ENCODE data around the gene TNS4. TPM values are rescaled to one million over a fixed set of nuclear protein-coding genes. Genes with fewer than 3 reads are reported as not detected.

TNS4 gene
- total and polyA plus RNA-seq, 9 of the 15 experiments (the other 6 are each of a cell fraction or from before 2014, with no cell fraction given): 0.04 to 0.73 (median 0.24) TPM; not detected in 1

- TF ChIP-seq, protein P1, sequence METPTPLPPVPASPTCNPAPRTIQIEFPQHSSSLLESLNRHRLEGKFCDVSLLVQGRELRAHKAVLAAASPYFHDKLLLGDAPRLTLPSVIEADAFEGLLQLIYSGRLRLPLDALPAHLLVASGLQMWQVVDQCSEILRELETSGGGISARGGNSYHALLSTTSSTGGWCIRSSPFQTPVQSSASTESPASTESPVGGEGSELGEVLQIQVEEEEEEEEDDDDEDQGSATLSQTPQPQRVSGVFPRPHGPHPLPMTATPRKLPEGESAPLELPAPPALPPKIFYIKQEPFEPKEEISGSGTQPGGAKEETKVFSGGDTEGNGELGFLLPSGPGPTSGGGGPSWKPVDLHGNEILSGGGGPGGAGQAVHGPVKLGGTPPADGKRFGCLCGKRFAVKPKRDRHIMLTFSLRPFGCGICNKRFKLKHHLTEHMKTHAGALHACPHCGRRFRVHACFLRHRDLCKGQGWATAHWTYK (CRISPR knock-in tag; IDR thresholded peaks at IDR 0.05): no peak
- no peak for TF ChIP-seq ZFP30 (CRISPR knock-in tag; IDR thresholded peaks at IDR 0.05; ENCODE audit: borderline replicate concordance)
- no peak for TF ChIP-seq RBM17 (IDR thresholded peaks at IDR 0.05; ENCODE audit: borderline replicate concordance, low read depth, low read length)
- no peak for TF ChIP-seq EWSR1 (IDR thresholded peaks at IDR 0.05; ENCODE audit: borderline replicate concordance, low read depth, partially characterized antibody)
- peak; percentile 76 for TF ChIP-seq CEBPG (CRISPR knock-in tag; IDR thresholded peaks at IDR 0.05)
- TF ChIP-seq CEBPG (tag; conservative IDR thresholded peaks at IDR 0.05 in 1 of 2, IDR thresholded peaks at IDR 0.05 in 1 of 2): peak; percentile 90 to 94
- TF ChIP-seq, protein P2, sequence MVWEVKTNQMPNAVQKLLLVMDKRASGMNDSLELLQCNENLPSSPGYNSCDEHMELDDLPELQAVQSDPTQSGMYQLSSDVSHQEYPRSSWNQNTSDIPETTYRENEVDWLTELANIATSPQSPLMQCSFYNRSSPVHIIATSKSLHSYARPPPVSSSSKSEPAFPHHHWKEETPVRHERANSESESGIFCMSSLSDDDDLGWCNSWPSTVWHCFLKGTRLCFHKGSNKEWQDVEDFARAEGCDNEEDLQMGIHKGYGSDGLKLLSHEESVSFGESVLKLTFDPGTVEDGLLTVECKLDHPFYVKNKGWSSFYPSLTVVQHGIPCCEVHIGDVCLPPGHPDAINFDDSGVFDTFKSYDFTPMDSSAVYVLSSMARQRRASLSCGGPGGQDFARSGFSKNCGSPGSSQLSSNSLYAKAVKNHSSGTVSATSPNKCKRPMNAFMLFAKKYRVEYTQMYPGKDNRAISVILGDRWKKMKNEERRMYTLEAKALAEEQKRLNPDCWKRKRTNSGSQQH (CRISPR knock-in tag; IDR thresholded peaks at IDR 0.05): no peak
- no peak for TF ChIP-seq TRIM28 (IDR thresholded peaks at IDR 0.05)
- TF ChIP-seq SPI1 (IDR thresholded peaks at IDR 0.05; ENCODE audit: borderline replicate concordance, low read depth, low read length): no peak
- TF ChIP-seq, protein P3, sequence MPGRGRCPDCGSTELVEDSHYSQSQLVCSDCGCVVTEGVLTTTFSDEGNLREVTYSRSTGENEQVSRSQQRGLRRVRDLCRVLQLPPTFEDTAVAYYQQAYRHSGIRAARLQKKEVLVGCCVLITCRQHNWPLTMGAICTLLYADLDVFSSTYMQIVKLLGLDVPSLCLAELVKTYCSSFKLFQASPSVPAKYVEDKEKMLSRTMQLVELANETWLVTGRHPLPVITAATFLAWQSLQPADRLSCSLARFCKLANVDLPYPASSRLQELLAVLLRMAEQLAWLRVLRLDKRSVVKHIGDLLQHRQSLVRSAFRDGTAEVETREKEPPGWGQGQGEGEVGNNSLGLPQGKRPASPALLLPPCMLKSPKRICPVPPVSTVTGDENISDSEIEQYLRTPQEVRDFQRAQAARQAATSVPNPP (IDR thresholded peaks at IDR 0.05; ENCODE audit: borderline replicate concordance, insufficient read depth, insufficient read length): no peak
These were observed 47.7 kb upstream of the TNS4 start (continued) for GRCh38 chr17:40548982-40549685.

Measured in K562 (cell line).